ENCODE results near the gene TCL1B. TPM values are rescaled to one million over a fixed set of nuclear protein-coding genes. Genes with fewer than 3 reads are reported as not detected.

Gene TCL1B
- polyA plus RNA-seq, 2 of the 4 experiments (the other 2 are of a cell fraction): not detected

DNA sequence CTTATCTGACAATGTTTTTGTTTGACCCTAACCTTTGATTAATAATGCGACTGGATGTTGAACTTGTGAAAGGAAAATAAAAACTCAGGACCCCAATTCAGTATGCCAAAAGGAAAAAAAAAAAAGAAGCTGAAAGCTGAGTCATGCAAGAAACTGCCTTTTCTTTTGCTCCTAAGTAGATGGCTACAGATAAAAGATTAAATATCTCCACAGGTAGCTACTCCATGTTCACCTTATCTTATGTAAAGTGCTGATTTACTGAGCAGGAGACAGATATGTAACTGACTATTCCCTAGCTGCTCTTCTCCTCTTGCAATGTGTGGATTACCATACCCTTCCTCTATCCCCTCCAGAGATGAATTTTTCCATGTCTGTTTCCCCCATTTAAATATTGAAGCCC lies 30.8 kb upstream of the TCL1B start:
- TF ChIP-seq CEBPB (IDR thresholded peaks at IDR 0.05) (no peak), CBX2 (IDR thresholded peaks at IDR 0.05; ENCODE audit: borderline replicate concordance, low read depth) (no peak), ZSCAN20 (CRISPR knock-in tag; IDR thresholded peaks at IDR 0.05) (no peak), SMC3 (IDR thresholded peaks at IDR 0.05) (no peak), EP300 (IDR thresholded peaks at IDR 0.05) (no peak), NPAS2 (CRISPR knock-in tag; IDR thresholded peaks at IDR 0.05; ENCODE audit: borderline replicate concordance) (no peak), JUN (IDR thresholded peaks at IDR 0.05) (no peak), MYC (IDR thresholded peaks at IDR 0.05; ENCODE audit: borderline replicate concordance, low read length) (no peak), POLR2A (IDR thresholded peaks at IDR 0.05; ENCODE audit: low read length) (no peak)
- 79% methylated on average over 1 of the region's 1 CpG for WGBS (ENCODE audit: missing lambda C conversion rate)
- Histone ChIP-seq H3K9me3 (no peaks in the 10 kb centered on the region), H3K4me1 (no peaks in the 10 kb centered on the region), H3K4me3 (no peak overlapping the region), H3K4me2 (no peak overlapping the region), H3K27ac (no peak overlapping the region)
- ATAC-seq (no peak), DNase-seq (ENCODE audit: low read depth in 1 of 2, low spot score in 1 of 2) (no peak), FAIRE-seq (no peak)
- ChIA-PET POLR2A (no interaction called here), CTCF (interaction anchor here (1.6 kb wide), 1 partner anchor 10 kb away, joined by 3 read pairs; no protein-coding TSS in a partner anchor)

DNA sequence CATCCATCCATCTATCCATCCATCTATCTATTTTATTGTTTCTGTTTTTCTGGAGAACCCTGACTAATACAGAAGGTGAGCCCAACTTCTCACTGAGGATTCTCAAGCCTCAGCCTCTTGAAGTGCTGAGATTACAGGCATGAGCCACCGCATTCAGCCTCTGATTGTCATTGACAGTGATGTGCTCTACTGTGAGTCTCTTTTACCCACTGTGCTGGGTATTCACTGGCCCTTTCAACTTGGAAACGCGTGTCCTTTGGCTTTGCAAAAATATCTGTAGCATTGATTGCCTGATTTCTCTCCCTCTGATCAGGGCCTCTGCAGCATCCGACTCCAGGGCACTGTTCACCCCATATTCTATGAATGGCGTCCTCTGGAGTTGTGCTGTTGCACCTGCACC lies 29.6 kb upstream of the TCL1B start:
- Histone ChIP-seq H3K27ac (no peak overlapping the region), H3K4me3 (no peak overlapping the region), H3K4me2 (no peak overlapping the region), H3K4me1 (no peaks in the 10 kb centered on the region), H3K9me3 (no peaks in the 10 kb centered on the region)
- DNase-seq (ENCODE audit: low read depth in 1 of 2, low spot score in 1 of 2): no peak
- no peak for ATAC-seq
- ChIA-PET POLR2A (no interaction called here), CTCF (interaction anchor here (1.2 to 1.6 kb wide), 2 partner anchors 8 to 31 kb away, joined by 3 read pairs; no protein-coding TSS in a partner anchor)
- no peak for FAIRE-seq
- WGBS (ENCODE audit: missing lambda C conversion rate): 12% methylated on average over 5 of the region's 5 CpGs
- no peak for TF ChIP-seq CBX8 (IDR thresholded peaks at IDR 0.05)
- TF ChIP-seq FOSL2 (IDR thresholded peaks at IDR 0.05): no peak
- no peak for TF ChIP-seq FOSL2 (CRISPR knock-in tag; IDR thresholded peaks at IDR 0.05)
- TF ChIP-seq ESRRA (IDR thresholded peaks at IDR 0.05; ENCODE audit: borderline replicate concordance, low read length): no peak
- no peak for TF ChIP-seq HOXA7 (CRISPR knock-in tag; IDR thresholded peaks at IDR 0.05)
- no peak for TF ChIP-seq EP300 (IDR thresholded peaks at IDR 0.05)
- TF ChIP-seq CHD2 (IDR thresholded peaks at IDR 0.05; ENCODE audit: low read length, partially characterized antibody): no peak
- TF ChIP-seq, protein P1, sequence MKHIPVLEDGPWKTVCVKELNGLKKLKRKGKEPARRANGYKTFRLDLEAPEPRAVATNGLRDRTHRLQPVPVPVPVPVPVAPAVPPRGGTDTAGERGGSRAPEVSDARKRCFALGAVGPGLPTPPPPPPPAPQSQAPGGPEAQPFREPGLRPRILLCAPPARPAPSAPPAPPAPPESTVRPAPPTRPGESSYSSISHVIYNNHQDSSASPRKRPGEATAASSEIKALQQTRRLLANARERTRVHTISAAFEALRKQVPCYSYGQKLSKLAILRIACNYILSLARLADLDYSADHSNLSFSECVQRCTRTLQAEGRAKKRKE (CRISPR knock-in tag; IDR thresholded peaks at IDR 0.05; ENCODE audit: low read depth): no peak

DNA sequence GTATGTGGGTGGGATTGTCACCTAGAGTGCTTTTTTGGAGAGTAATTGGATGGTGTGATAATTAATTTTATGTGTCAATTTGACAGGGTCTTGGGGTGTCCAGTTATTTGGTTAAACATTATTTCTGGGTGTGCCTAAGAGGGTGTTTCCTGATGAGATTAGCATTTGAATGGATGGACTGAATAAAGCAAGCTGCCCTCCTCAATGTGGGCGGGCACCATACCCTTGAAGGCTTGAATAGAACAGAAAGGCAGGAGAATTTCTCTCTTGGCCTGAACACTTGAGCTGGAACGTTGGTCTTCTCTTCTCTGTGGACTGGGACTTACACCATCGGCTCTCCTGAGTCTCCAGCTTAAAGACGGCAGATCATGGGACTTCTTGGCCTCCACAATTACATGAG lies 28.8 kb upstream of the TCL1B start:
- no peak for DNase-seq (ENCODE audit: low read depth in 1 of 2, low spot score in 1 of 2)
- POLR2A ChIA-PET: no interaction called here
- no peak for FAIRE-seq
- Histone ChIP-seq H3K9me3 (no peaks in the 10 kb centered on the region), H3K4me2 (no peak overlapping the region), H3K27ac (no peak overlapping the region), H3K4me1 (no peaks in the 10 kb centered on the region), H3K4me3 (no peak overlapping the region)
- CTCF ChIA-PET: interaction anchor here (1.2 kb wide), 1 partner anchor 32 kb away, joined by 3 read pairs; no protein-coding TSS in a partner anchor
- no peak for TF ChIP-seq EHMT2 (IDR thresholded peaks at IDR 0.05; ENCODE audit: low read depth)
- no peak for TF ChIP-seq HOXB13 (CRISPR knock-in tag; IDR thresholded peaks at IDR 0.05; ENCODE audit: low read depth)
- TF ChIP-seq PHF8 (IDR thresholded peaks at IDR 0.05; ENCODE audit: borderline replicate concordance, low read depth): no peak
- TF ChIP-seq TP53 (CRISPR knock-in tag; IDR thresholded peaks at IDR 0.05): no peak
- TF ChIP-seq KDM1A (IDR thresholded peaks at IDR 0.05; ENCODE audit: low read depth): no peak
- no peak for TF ChIP-seq FOSB (CRISPR knock-in tag; IDR thresholded peaks at IDR 0.05)
- TF ChIP-seq FOXS1 (CRISPR knock-in tag; IDR thresholded peaks at IDR 0.05): no peak
- TF ChIP-seq RCOR1 (IDR thresholded peaks at IDR 0.05; ENCODE audit: low read depth, low read length): no peak
- TF ChIP-seq, protein P1 (CRISPR knock-in tag; IDR thresholded peaks at IDR 0.05; ENCODE audit: low read depth): no peak
- TF ChIP-seq HDAC2 (IDR thresholded peaks at IDR 0.05): no peak
- no peak for TF ChIP-seq FOSL2 (IDR thresholded peaks at IDR 0.05)
- TF ChIP-seq FOSL2 (CRISPR knock-in tag; IDR thresholded peaks at IDR 0.05): no peak
- TF ChIP-seq MYC (IDR thresholded peaks at IDR 0.05; ENCODE audit: borderline replicate concordance, low read length): no peak
- no peak for ATAC-seq
- 17% methylated on average over 4 of the region's 4 CpGs for WGBS (ENCODE audit: missing lambda C conversion rate)
